ENCODE measurements around the gene BTNL2. TPM values are rescaled to one million over a fixed set of nuclear protein-coding genes. Genes with fewer than 3 reads are reported as not detected.

BTNL2 gene
- total RNA-seq, 1 donor from 2014 or later: not detected

DNA sequence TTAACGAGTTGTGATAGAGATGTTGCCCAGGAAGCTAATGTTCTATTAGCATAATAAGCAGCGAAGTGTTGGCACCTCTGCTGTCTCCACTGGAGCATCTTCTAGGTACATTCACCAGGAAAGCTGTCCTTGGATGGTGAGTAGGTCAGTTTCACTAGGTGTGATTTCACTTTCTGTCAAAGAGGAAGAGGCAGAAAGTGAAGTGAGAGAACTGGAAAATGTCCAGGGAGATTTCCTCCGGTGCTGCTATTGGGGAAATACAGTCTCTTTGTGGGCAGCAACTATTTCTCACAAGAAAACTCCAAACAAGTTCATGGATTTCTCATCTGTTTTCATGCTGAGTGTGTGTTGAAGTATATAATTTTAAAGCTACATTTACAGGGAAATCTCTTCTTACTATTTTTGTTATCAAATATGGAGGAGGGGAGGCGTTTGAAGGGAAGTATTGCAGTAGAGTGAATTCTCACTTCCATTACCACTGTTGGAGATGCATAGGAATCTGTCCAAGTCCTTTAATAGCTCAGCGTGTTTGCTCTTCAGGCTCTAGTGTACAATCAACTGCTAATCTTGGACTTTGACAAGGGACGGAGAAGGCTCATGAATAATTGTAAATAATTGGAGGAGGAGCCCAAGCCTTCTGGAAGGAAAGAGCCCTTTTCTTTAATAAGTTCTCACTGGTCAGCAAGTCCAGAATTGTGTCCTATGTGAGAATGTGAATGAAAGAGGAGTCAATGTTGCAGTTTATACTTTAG, 19.2 kb downstream of the BTNL2 start:
- H3K9ac ChIP-seq (ENCODE audit: low read length): no peak overlapping the region
- no peak for FAIRE-seq
- Mint-ChIP-seq H3K27me3 (ENCODE audit: low read depth, unreplicated experiment) (peaks cover 15% of the 10 kb centered on the region), H3K4me1 (ENCODE audit: low read depth, unreplicated experiment) (no peaks in the 10 kb centered on the region), H3K27ac (ENCODE audit: unreplicated experiment) (no peak overlapping the region), H3K36me3 (ENCODE audit: low read depth, unreplicated experiment) (peaks cover 1% of the 10 kb centered on the region), H3K4me3 (ENCODE audit: unreplicated experiment) (no peak overlapping the region), H3K9me3 (ENCODE audit: unreplicated experiment) (no peaks in the 10 kb centered on the region)
- no peak overlapping the region for H3K4me3 ChIP-seq (ENCODE audit: insufficient read depth, low read depth, low read length)
- H2AFZ ChIP-seq (ENCODE audit: low read depth, low read length): no peak overlapping the region
- no peaks in the 10 kb centered on the region for H3K36me3 ChIP-seq (ENCODE audit: insufficient read depth, low read length)
- DNase-seq (ENCODE audit: low read depth): no peak
- no peaks in the 10 kb centered on the region for H3K4me1 ChIP-seq (ENCODE audit: insufficient read depth, low read length)
- no peaks in the 10 kb centered on the region for H4K20me1 ChIP-seq (ENCODE audit: insufficient read depth, low read length)
- TF ChIP-seq EZH2 (IDR thresholded peaks at IDR 0.05; ENCODE audit: insufficient read depth, low read length): no peak
- TF ChIP-seq, protein P1, sequence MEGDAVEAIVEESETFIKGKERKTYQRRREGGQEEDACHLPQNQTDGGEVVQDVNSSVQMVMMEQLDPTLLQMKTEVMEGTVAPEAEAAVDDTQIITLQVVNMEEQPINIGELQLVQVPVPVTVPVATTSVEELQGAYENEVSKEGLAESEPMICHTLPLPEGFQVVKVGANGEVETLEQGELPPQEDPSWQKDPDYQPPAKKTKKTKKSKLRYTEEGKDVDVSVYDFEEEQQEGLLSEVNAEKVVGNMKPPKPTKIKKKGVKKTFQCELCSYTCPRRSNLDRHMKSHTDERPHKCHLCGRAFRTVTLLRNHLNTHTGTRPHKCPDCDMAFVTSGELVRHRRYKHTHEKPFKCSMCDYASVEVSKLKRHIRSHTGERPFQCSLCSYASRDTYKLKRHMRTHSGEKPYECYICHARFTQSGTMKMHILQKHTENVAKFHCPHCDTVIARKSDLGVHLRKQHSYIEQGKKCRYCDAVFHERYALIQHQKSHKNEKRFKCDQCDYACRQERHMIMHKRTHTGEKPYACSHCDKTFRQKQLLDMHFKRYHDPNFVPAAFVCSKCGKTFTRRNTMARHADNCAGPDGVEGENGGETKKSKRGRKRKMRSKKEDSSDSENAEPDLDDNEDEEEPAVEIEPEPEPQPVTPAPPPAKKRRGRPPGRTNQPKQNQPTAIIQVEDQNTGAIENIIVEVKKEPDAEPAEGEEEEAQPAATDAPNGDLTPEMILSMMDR (IDR thresholded peaks at IDR 0.05; ENCODE audit: insufficient read depth, low read depth, low read length): no peak
- H3K4me2 ChIP-seq (ENCODE audit: low read length): no peak overlapping the region
- H3K9me3 ChIP-seq (ENCODE audit: insufficient read depth, low read depth, low read length): no peaks in the 10 kb centered on the region
- no peak overlapping the region for H3K27ac ChIP-seq (ENCODE audit: low read depth, low read length)
- H3K27me3 ChIP-seq (ENCODE audit: insufficient read depth, low read length): no peaks in the 10 kb centered on the region
- no peaks in the 10 kb centered on the region for H3K79me2 ChIP-seq (ENCODE audit: insufficient read depth, low read length)

DNA sequence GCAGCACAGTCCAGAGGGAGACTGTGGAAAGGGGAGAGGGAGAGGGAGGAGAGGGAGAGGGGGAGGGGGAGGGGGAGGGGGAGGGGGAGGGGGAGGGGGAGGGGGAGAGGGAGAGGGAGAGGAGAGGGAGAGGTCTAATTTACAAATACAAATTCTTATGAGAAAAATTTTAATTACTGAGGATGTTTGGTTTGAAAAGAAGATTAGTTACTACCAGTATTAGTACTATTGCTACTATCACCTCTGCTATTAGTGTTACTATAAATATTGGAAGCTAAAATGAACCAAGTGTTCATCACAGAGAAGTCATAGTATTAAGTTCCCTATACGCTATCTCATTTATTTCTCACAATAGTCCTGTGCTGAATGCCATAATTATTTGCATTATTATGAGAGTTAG, 20.9 kb downstream of the BTNL2 start:
- Mint-ChIP-seq H3K36me3 (ENCODE audit: low read depth, unreplicated experiment) (peaks cover 1% of the 10 kb centered on the region), H3K27ac (ENCODE audit: unreplicated experiment) (no peak overlapping the region), H3K4me1 (ENCODE audit: low read depth, unreplicated experiment) (no peaks in the 10 kb centered on the region)

More for the DNA sequence above, 20.9 kb downstream of the BTNL2 start:
- Histone ChIP-seq H3K27ac (ENCODE audit: low read depth, low read length) (no peak overlapping the region), H4K20me1 (ENCODE audit: insufficient read depth, low read length) (no peaks in the 10 kb centered on the region), H3K9ac (ENCODE audit: low read length) (no peak overlapping the region), H3K27me3 (ENCODE audit: insufficient read depth, low read length) (no peaks in the 10 kb centered on the region), H3K9me3 (ENCODE audit: insufficient read depth, low read depth, low read length) (no peaks in the 10 kb centered on the region), H2AFZ (ENCODE audit: low read depth, low read length) (no peak overlapping the region), H3K36me3 (ENCODE audit: insufficient read depth, low read length) (no peaks in the 10 kb centered on the region), H3K4me1 (ENCODE audit: insufficient read depth, low read length) (no peaks in the 10 kb centered on the region), H3K4me3 (ENCODE audit: insufficient read depth, low read depth, low read length) (no peak overlapping the region), H3K4me2 (ENCODE audit: low read length) (no peak overlapping the region), H3K79me2 (ENCODE audit: insufficient read depth, low read length) (no peaks in the 10 kb centered on the region)
- no peak for TF ChIP-seq EZH2 (IDR thresholded peaks at IDR 0.05; ENCODE audit: insufficient read depth, low read length)
- TF ChIP-seq, protein P1 (IDR thresholded peaks at IDR 0.05; ENCODE audit: insufficient read depth, low read depth, low read length): no peak
- no peak for DNase-seq (ENCODE audit: low read depth)
- H3K9me3 Mint-ChIP-seq (ENCODE audit: unreplicated experiment): no peaks in the 10 kb centered on the region
- no peak for FAIRE-seq
- H3K4me3 Mint-ChIP-seq (ENCODE audit: unreplicated experiment): no peak overlapping the region
- H3K27me3 Mint-ChIP-seq (ENCODE audit: low read depth, unreplicated experiment): peaks cover 17% of the 10 kb centered on the region
